GM12878 (cell line): Measurements from ENCODE around the gene NBEA. TPM values are rescaled to one million over a fixed set of nuclear protein-coding genes. Genes with fewer than 3 reads are reported as not detected.

ENCODE experiments used
- ATAC-seq: fragments of 200-7000 bp; cut with Tn5 transposase; 3 replicates; pipeline ENCODE4 v1.9.1; 2020; ENCODE audit warnings: mild to moderate bottlenecking, moderate library complexity
- BruUV-seq: library from RNA; stranded (reverse); fragments of 400-500 nt; replicated peaks from 2 replicates; lab custom pipeline; 2021; lab: Mats Ljungman, UMichigan
- CTCF ChIA-PET: fragments of 300-600 bp; sonication (Branson Sonifier 250); formaldehyde crosslinking; extraction: SDS; loops from one replicate; lab custom pipeline; 2021; ENCODE audit warnings: inconsistent platforms; lab: Yijun Ruan, JAX
- POLR2A ChIA-PET: fragments of 350-600 bp; formaldehyde crosslinking; extraction: SDS; loops from one replicate; lab custom pipeline; 2021; ENCODE audit warnings: inconsistent platforms; lab: Charles Lee
- RAD21 ChIA-PET: fragments of 300-600 bp; sonication (Branson Sonifier 250); formaldehyde crosslinking; loops from one replicate; lab custom pipeline; 2023; ENCODE audit warnings: antibody characterized with exemption; ENCODE audit not compliant: unreplicated experiment; lab: Charles Lee
- SMC1A ChIA-PET: fragments of 300-600 bp; sonication (Branson Sonifier 250); formaldehyde crosslinking; loops from one replicate; lab custom pipeline; 2023; ENCODE audit not compliant: unreplicated experiment, uncharacterized antibody; lab: Charles Lee
- DNase-seq: peaks from one replicate; pipeline ENCODE4 v3.0.0-alpha.2; 2011; ENCODE audit warnings: low read depth, low spot score
- FAIRE-seq: peaks from 3 replicates; lab custom pipeline; 2011; peaks lifted over from hg19 to GRCh38; lab: Jason Lieb, UNC
- H2AFZ ChIP-seq: 2 replicates; pipeline ENCODE4 v1.6.0; 2011; ENCODE audit warnings: low read depth, low read length, control low read depth; ENCODE audit not compliant: control insufficient read depth
- H3K27ac ChIP-seq: 2 replicates; pipeline ENCODE4 v1.5.1; 2011; ENCODE audit warnings: control low read depth; ENCODE audit not compliant: control insufficient read depth, insufficient read depth
- H3K27me3 ChIP-seq, 2 experiments: replicated peaks in 1 of 2; 2 replicates each; pipeline versions ENCODE4 v1.6.0 to v1.6.1; 2011; ENCODE audit warnings: low read length in 1 of 2; ENCODE audit not compliant: control insufficient read depth in 2 of 2, insufficient read depth in 2 of 2
- H3K36me3 ChIP-seq, 2 experiments: 2 replicates each; pipeline ENCODE4 v1.5.1; 2011; ENCODE audit warnings: low read length in 1 of 2; ENCODE audit not compliant: control insufficient read depth in 2 of 2, insufficient read depth in 2 of 2
- H3K4me1 ChIP-seq: 2 replicates; pipeline ENCODE4 v1.6.1; 2011; ENCODE audit warnings: mild to moderate bottlenecking, low read length, moderate library complexity, mixed read lengths; ENCODE audit not compliant: control insufficient read depth, insufficient read depth
- H3K4me2 ChIP-seq: 2 replicates; pipeline ENCODE4 v1.6.0; 2011; ENCODE audit warnings: control low read depth; ENCODE audit not compliant: control insufficient read depth, insufficient read depth
- H3K4me3 ChIP-seq: fragments of 200-600 bp; sonication (generic); 2 replicates; pipeline ENCODE4 v1.5.1; 2016
- H3K79me2 ChIP-seq: 2 replicates; pipeline ENCODE4 v1.6.0; 2011; ENCODE audit warnings: low read length; ENCODE audit not compliant: control insufficient read depth, insufficient read depth
- H3K9ac ChIP-seq: 2 replicates; pipeline ENCODE4 v1.8.0; 2011; ENCODE audit warnings: low read length, control low read depth, mixed read lengths; ENCODE audit not compliant: control insufficient read depth, insufficient read depth
- H3K9me3 ChIP-seq: replicated peaks from 3 replicates; pipeline ENCODE4 v1.5.1; 2011; ENCODE audit warnings: mild to moderate bottlenecking, low read length; ENCODE audit not compliant: control insufficient read depth, insufficient read depth
- H4K20me1 ChIP-seq: 2 replicates; pipeline ENCODE4 v1.6.0; 2011; ENCODE audit not compliant: control insufficient read depth, insufficient read depth
- BCL11A ChIP-seq: IDR thresholded peaks from 2 replicates; pipeline ENCODE4 v1.6.1; 2011; ENCODE audit warnings: low read depth, low read length
- BHLHE40 ChIP-seq, 2 experiments: fragments of 450-650 bp in 1 of 2; IDR thresholded peaks; 2 replicates each; pipeline ENCODE4 v1.6.1; 2011 to 2017; ENCODE audit warnings: low read depth in 2 of 2, borderline replicate concordance in 1 of 2, improper control_type of control experiment in 1 of 2, low read length in 1 of 2, mild to moderate bottlenecking in 1 of 2
- BRCA1 ChIP-seq: IDR thresholded peaks from 2 replicates; pipeline ENCODE4 v1.6.1; 2011; ENCODE audit warnings: low read depth, low read length, improper control_type of control experiment
- CHD2 ChIP-seq: IDR thresholded peaks from 2 replicates; pipeline ENCODE4 v1.6.1; 2011; ENCODE audit warnings: low read depth, low read length, improper control_type of control experiment, borderline replicate concordance
- CREB1 ChIP-seq: IDR thresholded peaks from 2 replicates; pipeline ENCODE4 v1.6.1; 2012; ENCODE audit warnings: low read depth, mild to moderate bottlenecking, inconsistent platforms
- KDM1A ChIP-seq: fragments of 200-600 bp; sonication (generic); IDR thresholded peaks from 2 replicates; pipeline ENCODE4 v1.6.1; 2016; ENCODE audit warnings: borderline replicate concordance
- KLF5 ChIP-seq: fragments of 450-650 bp; IDR thresholded peaks from 2 replicates; pipeline ENCODE4 v1.6.1; 2014; ENCODE audit warnings: mild to moderate bottlenecking; ENCODE audit not compliant: partially characterized antibody
- MEF2B ChIP-seq: fragments of 450-650 bp; IDR thresholded peaks from 2 replicates; pipeline ENCODE4 v1.6.1; 2018; ENCODE audit warnings: mild to moderate bottlenecking, moderate library complexity; ENCODE audit not compliant: partially characterized antibody, poor library complexity, severe bottlenecking
- PML ChIP-seq: IDR thresholded peaks from 2 replicates; pipeline ENCODE4 v1.6.1; 2012; ENCODE audit warnings: low read length, inconsistent platforms
- POLR2AphosphoS5 ChIP-seq: IDR thresholded peaks from 2 replicates; pipeline ENCODE4 v1.6.1; 2011; ENCODE audit warnings: mild to moderate bottlenecking, low read length, inconsistent platforms
- SMARCA5 ChIP-seq: fragments of 450-650 bp; IDR thresholded peaks from 2 replicates; pipeline ENCODE4 v1.6.1; 2017; ENCODE audit warnings: mild to moderate bottlenecking
- SP1 ChIP-seq: IDR thresholded peaks from one replicate; pipeline ENCODE4 v1.6.1; 2011; ENCODE audit warnings: low read depth, low read length
- STAT3 ChIP-seq: IDR thresholded peaks from 2 replicates; pipeline ENCODE4 v1.6.1; 2011; ENCODE audit warnings: low read depth, low read length, improper control_type of control experiment
- ZBTB4 ChIP-seq: fragments of 450-650 bp; formaldehyde crosslinking; IDR thresholded peaks from 2 replicates; pipeline ENCODE4 v1.4.0; 2022; ENCODE audit warnings: mild to moderate bottlenecking, moderate library complexity
- WGBS: methylation state at CpG from one replicate; pipeline ENCODE4 v1.1.6; 2016; ENCODE audit warnings: low lambda C conversion rate; ENCODE audit not compliant: insufficient replicate concordance, insufficient coverage; ENCODE audit errors: missing lambda C conversion rate; 5-methylcytosine and 5-hydroxymethylcytosine counted together
- in situ Hi-C: fragments of 300-500 bp; cut with MboI; formaldehyde crosslinking; loops from 9 replicates; pipeline ENCODE4 v1.14.3; 2018; ENCODE audit warnings: mixed read lengths
- intact Hi-C: fragments of 100-400 bp; cut with micrococcal nuclease; formaldehyde crosslinking; loops from one replicate; pipeline ENCODE4 v1.14.2; 2022; ENCODE audit not compliant: unreplicated experiment
- polyA plus RNA-seq, 11 experiments: library from polyadenylated mRNA; depleted of rRNA in 4 of 11; unstranded in 6 of 11; stranded (reverse) in 5 of 11; fragments of >200 nt; fragmentation: Nextera tagmentation in 4 of 11; fragmentation: Illumina TruSeq in 1 of 11; extraction: Ambion mirVana in 4 of 11; extraction: Trizol in 1 of 11; gene quantifications; 1 replicate in 1 of 11; 2 replicates in 10 of 11; pipeline versions ENCODE4 v1.2.1 to v1.2.3, GENCODE V29; 2011 to 2016; ENCODE audit warnings: inconsistent platforms in 2 of 11, missing spikeins in 2 of 11, low read depth in 1 of 11
- total RNA-seq, 4 experiments: library from RNA; depleted of rRNA in 3 of 4; stranded (reverse); fragments of >200 nt in 3 of 4; fragmentation: Illumina TruSeq in 1 of 4; extraction: Trizol in 1 of 4; gene quantifications; 2 replicates each; pipeline versions ENCODE4 v1.2.1 to v1.2.3, GENCODE V29; 2013 to 2021
- TF ChIP-seq, protein P1 (sequence below): IDR thresholded peaks from 2 replicates; pipeline ENCODE4 v1.6.1; 2012; ENCODE audit warnings: low read depth, low read length, improper control_type of control experiment
- TF ChIP-seq, protein P2 (sequence below): fragments of 450-650 bp; IDR thresholded peaks from 2 replicates; pipeline ENCODE4 v1.6.1; 2018; ENCODE audit warnings: mild to moderate bottlenecking, low read depth, moderate library complexity; ENCODE audit not compliant: partially characterized antibody

NBEA gene
- total and polyA plus RNA-seq, 10 of the 15 experiments (the other 5 are each of a cell fraction or from before 2014, with no cell fraction given): 0.23 to 3.6 (median 0.55) TPM

DNA sequence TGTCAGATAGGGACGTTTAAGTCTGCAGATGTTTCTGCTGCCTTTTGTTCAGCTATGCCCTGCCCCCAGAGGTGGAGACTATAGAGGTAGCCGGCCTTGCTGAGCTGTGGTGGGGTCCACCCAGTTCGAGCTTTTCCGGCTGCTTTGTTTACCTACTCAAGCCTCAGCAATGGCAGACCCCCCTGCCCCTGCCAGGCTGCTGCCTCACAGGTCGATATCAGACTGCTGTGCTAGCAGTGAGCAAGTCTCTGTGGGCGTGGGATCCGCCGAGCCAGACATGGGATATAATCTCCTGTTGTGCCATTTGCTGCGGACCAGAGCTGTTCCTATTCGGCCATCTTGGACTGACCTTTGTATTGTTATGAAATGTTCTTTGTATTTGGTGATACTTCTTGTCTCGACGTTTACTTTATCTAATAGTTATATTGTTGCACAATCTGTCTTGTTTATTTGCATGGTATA, 46.3 kb downstream of the NBEA start:
- ChIA-PET RAD21 (no interaction called here), SMC1A (no interaction called here), POLR2A (no interaction called here), CTCF (no interaction called here)
- Histone ChIP-seq H3K9me3 (peaks cover 3% of the 10 kb centered on the region; the same call in 2 of the 3 replicates), H2AFZ (no peak overlapping the region), H3K4me1 (no peaks in the 10 kb centered on the region), H3K27me3 (no peaks in the 10 kb centered on the region), H3K27ac (no peak overlapping the region), H3K79me2 (no peaks in the 10 kb centered on the region), H3K4me2 (no peak overlapping the region), H3K36me3 (no peaks in the 10 kb centered on the region), H3K9ac (no peak overlapping the region), H4K20me1 (no peaks in the 10 kb centered on the region), H3K4me3 (no peak overlapping the region)
- DNase-seq (no peak), FAIRE-seq (no peak), ATAC-seq (no peak)
- WGBS: 62% methylated on average over 12 of the region's 12 CpGs
- in situ Hi-C loops: no loop called here
- no TSS peak for BruUV-seq
- TF ChIP-seq CREB1 (no peak), BCL11A (no peak), SMARCA5 (no peak), POLR2AphosphoS5 (no peak), ZBTB4 (CRISPR knock-in tag) (no peak), BRCA1 (no peak), SP1 (no peak), KDM1A (no peak), STAT3 (no peak), CHD2 (no peak), BHLHE40 (IDR thresholded peaks at IDR 0.05; ENCODE audit: borderline replicate concordance in 1 of 2, low read depth in 2 of 2, low read length in 1 of 2) (no peak), PML (no peak), KLF5 (no peak), MEF2B (no peak)
- TF ChIP-seq, protein P1, sequence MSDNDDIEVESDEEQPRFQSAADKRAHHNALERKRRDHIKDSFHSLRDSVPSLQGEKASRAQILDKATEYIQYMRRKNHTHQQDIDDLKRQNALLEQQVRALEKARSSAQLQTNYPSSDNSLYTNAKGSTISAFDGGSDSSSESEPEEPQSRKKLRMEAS: no peak
- TF ChIP-seq, protein P2, sequence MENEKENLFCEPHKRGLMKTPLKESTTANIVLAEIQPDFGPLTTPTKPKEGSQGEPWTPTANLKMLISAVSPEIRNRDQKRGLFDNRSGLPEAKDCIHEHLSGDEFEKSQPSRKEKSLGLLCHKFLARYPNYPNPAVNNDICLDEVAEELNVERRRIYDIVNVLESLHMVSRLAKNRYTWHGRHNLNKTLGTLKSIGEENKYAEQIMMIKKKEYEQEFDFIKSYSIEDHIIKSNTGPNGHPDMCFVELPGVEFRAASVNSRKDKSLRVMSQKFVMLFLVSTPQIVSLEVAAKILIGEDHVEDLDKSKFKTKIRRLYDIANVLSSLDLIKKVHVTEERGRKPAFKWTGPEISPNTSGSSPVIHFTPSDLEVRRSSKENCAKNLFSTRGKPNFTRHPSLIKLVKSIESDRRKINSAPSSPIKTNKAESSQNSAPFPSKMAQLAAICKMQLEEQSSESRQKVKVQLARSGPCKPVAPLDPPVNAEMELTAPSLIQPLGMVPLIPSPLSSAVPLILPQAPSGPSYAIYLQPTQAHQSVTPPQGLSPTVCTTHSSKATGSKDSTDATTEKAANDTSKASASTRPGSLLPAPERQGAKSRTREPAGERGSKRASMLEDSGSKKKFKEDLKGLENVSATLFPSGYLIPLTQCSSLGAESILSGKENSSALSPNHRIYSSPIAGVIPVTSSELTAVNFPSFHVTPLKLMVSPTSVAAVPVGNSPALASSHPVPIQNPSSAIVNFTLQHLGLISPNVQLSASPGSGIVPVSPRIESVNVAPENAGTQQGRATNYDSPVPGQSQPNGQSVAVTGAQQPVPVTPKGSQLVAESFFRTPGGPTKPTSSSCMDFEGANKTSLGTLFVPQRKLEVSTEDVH: no peak
- intact Hi-C loops: no loop called here
